ENCODE measurements around the gene IQSEC2. TPM values are rescaled to one million over a fixed set of nuclear protein-coding genes. Genes with fewer than 3 reads are reported as not detected.

Gene IQSEC2
- total and polyA plus RNA-seq, 4 experiments from 2014 or later = 0.12 to 1.5 (median 0.91) TPM

GRCh38 chrX:53320543-53321229 lies 39.3 kb upstream of the IQSEC2 start:
- Histone ChIP-seq H3K9me3 (ENCODE audit: control insufficient read depth in 1 of 2, low read length in 2 of 2) (no peaks in the 10 kb centered on the region), H3K4me1 (ENCODE audit: insufficient read depth, low read length) (peaks cover 16% of the 10 kb centered on the region), H3K27ac (ENCODE audit: low read depth, low read length) (no peak overlapping the region), H3K27me3 (ENCODE audit: insufficient read depth, low read length) (peaks cover 8% of the 10 kb centered on the region), H3K36me3 (ENCODE audit: insufficient read depth, low read length) (no peaks in the 10 kb centered on the region), H3K4me3 (ENCODE audit: low read length in 2 of 2) (peak overlapping the region in 1 of 2 donors; percentile 49)
- ChIA-PET POLR2A (ENCODE audit: partially characterized antibody) (interaction anchor here (1.3 kb wide), 1 partner anchor 102 kb away, joined by 4 read pairs; the partner anchor contains the start of genes RIBC1 and SMC1A), CTCF (ENCODE audit: partially characterized antibody) (interaction anchor here (0.6 to 5.0 kb wide), 5 partner anchors 8 to 162 kb away, joined by 3 to 40 read pairs (median 4); no protein-coding TSS in a partner anchor)
- DNase-seq = peak in 2 of 5 donors; percentile 11 to 18
- H3K9me3 Mint-ChIP-seq = peaks cover 0 to 2% (median 0%) of the 10 kb centered on the region in 8 donors
- peaks cover 20 to 28% of the 10 kb centered on the region in 2 donors for H3K27me3 Mint-ChIP-seq
- intact Hi-C loops (cut with micrococcal nuclease) = no loop called here
- peak overlapping the region in 1 of 7 donors; percentile 36 for H3K27ac Mint-ChIP-seq
- peak overlapping the region in 3 of 8 donors; percentile 21 to 83 (median 25) for H3K4me3 Mint-ChIP-seq
- H3K36me3 Mint-ChIP-seq = peaks cover 0 to 2% of the 10 kb centered on the region in 2 donors
- H3K4me1 Mint-ChIP-seq = peaks cover 12 to 23% (median 17%) of the 10 kb centered on the region in 4 donors

GRCh38 chrX:53319614-53320542 lies 38.5 kb upstream of the IQSEC2 start:
- Histone ChIP-seq H3K27ac (ENCODE audit: low read depth, low read length) (no peak overlapping the region), H3K9me3 (ENCODE audit: control insufficient read depth in 1 of 2, low read length in 2 of 2) (no peaks in the 10 kb centered on the region), H3K27me3 (ENCODE audit: insufficient read depth, low read length) (peaks cover 8% of the 10 kb centered on the region), H3K4me3 (ENCODE audit: low read length in 2 of 2) (peak overlapping the region in 1 of 2 donors; percentile 49), H3K36me3 (ENCODE audit: insufficient read depth, low read length) (no peaks in the 10 kb centered on the region), H3K4me1 (ENCODE audit: insufficient read depth, low read length) (peaks cover 16% of the 10 kb centered on the region)
- CTCF ChIA-PET (ENCODE audit: partially characterized antibody) = interaction anchor here (0.8 to 5.0 kb wide), 8 partner anchors 7 to 162 kb away, joined by 3 to 40 read pairs (median 9); no protein-coding TSS in a partner anchor
- Mint-ChIP-seq H3K27me3 (peaks cover 18 to 25% of the 10 kb centered on the region in 2 donors), H3K27ac (peak overlapping the region in 1 of 7 donors; percentile 79), H3K36me3 (peaks cover 0 to 2% of the 10 kb centered on the region in 2 donors), H3K9me3 (peaks cover 0 to 2% (median 0%) of the 10 kb centered on the region in 8 donors), H3K4me3 (peak overlapping the region; percentile 73 to 85 (median 82)), H3K4me1 (peaks cover 12 to 23% (median 17%) of the 10 kb centered on the region in 4 donors)
- intact Hi-C loops (cut with micrococcal nuclease) = loop anchor here (5.0 kb wide), 1 partner anchor 1737 kb away; no protein-coding TSS in a partner anchor
- POLR2A ChIA-PET (ENCODE audit: partially characterized antibody) = interaction anchor here (1.3 kb wide), 1 partner anchor 103 kb away, joined by 4 read pairs; the partner anchor contains the start of genes RIBC1 and SMC1A
- DNase-seq = no peak

GRCh38 chrX:53318766-53319353 lies 37.5 kb upstream of the IQSEC2 start:
- H3K36me3 ChIP-seq (ENCODE audit: insufficient read depth, low read length) = no peaks in the 10 kb centered on the region
- DNase-seq = no peak
- H3K36me3 Mint-ChIP-seq = peaks cover 0 to 2% of the 10 kb centered on the region in 2 donors
- H3K4me1 ChIP-seq (ENCODE audit: insufficient read depth, low read length) = peaks cover 16% of the 10 kb centered on the region
- H3K4me3 Mint-ChIP-seq = peak overlapping the region in 6 of 8 donors; percentile 17 to 83 (median 72)
- intact Hi-C loops (cut with micrococcal nuclease) = loop anchor here (5.0 kb wide), 1 partner anchor 1738 kb away; no protein-coding TSS in a partner anchor
- H3K4me3 ChIP-seq (ENCODE audit: low read length in 2 of 2) = no peak overlapping the region
- no peak overlapping the region for H3K27ac Mint-ChIP-seq
- peaks cover 12 to 23% (median 17%) of the 10 kb centered on the region in 4 donors for H3K4me1 Mint-ChIP-seq
- peaks cover 8% of the 10 kb centered on the region for H3K27me3 ChIP-seq (ENCODE audit: insufficient read depth, low read length)
- ChIA-PET CTCF (ENCODE audit: partially characterized antibody) (interaction anchor here (0.8 to 5.0 kb wide), 10 partner anchors 8 to 164 kb away, joined by 3 to 40 read pairs (median 8); no protein-coding TSS in a partner anchor), POLR2A (ENCODE audit: partially characterized antibody) (no interaction called here)
- H3K27ac ChIP-seq (ENCODE audit: low read depth, low read length) = no peak overlapping the region
- peaks cover 0 to 2% (median 0%) of the 10 kb centered on the region in 8 donors for H3K9me3 Mint-ChIP-seq
- H3K27me3 Mint-ChIP-seq = peaks cover 19 to 20% of the 10 kb centered on the region in 2 donors
- H3K9me3 ChIP-seq (ENCODE audit: control insufficient read depth in 1 of 2, low read length in 2 of 2) = no peaks in the 10 kb centered on the region

- Mint-ChIP-seq H3K4me1 (peaks cover 12 to 28% (median 17%) of the 10 kb centered on the region in 4 donors), H3K27me3 (peaks cover 16 to 20% of the 10 kb centered on the region in 2 donors), H3K4me3 (peak overlapping the region in 3 of 8 donors; percentile 46 to 65 (median 50)), H3K36me3 (peaks cover 0 to 2% of the 10 kb centered on the region in 2 donors), H3K9me3 (no peaks in the 10 kb centered on the region), H3K27ac (no peak overlapping the region)
- CTCF ChIA-PET (ENCODE audit: partially characterized antibody) = interaction anchor here (0.6 to 5.0 kb wide), 22 partner anchors 10 to 222 kb away, joined by 3 to 40 read pairs (median 4); partner anchors contain the start of genes RIBC1 and SMC1A
- Histone ChIP-seq H3K27me3 (ENCODE audit: insufficient read depth, low read length) (peaks cover 8% of the 10 kb centered on the region), H3K9me3 (ENCODE audit: control insufficient read depth in 1 of 2, low read length in 2 of 2) (no peaks in the 10 kb centered on the region), H3K4me1 (ENCODE audit: insufficient read depth, low read length) (peaks cover 16% of the 10 kb centered on the region), H3K27ac (ENCODE audit: low read depth, low read length) (no peak overlapping the region), H3K36me3 (ENCODE audit: insufficient read depth, low read length) (no peaks in the 10 kb centered on the region), H3K4me3 (ENCODE audit: low read length in 2 of 2) (no peak overlapping the region)
- POLR2A ChIA-PET (ENCODE audit: partially characterized antibody) = interaction anchor here (1.7 kb wide), 1 partner anchor 30 kb away, joined by 4 read pairs; no protein-coding TSS in a partner anchor
- peak; percentile 64 to 74 (median 70) for DNase-seq
- intact Hi-C loops (cut with micrococcal nuclease) = loop anchor here (1.0 to 5.0 kb wide), 4 partner anchors 119 to 1740 kb away; no protein-coding TSS in a partner anchor
Observed at GRCh38 chrX:53317365-53318069, 36.1 kb upstream of the IQSEC2 start.

GRCh38 chrX:53316860-53317237 lies 35.5 kb upstream of the IQSEC2 start:
- POLR2A ChIA-PET (ENCODE audit: partially characterized antibody) = interaction anchor here (1.7 kb wide), 1 partner anchor 29 kb away, joined by 4 read pairs; no protein-coding TSS in a partner anchor
- peaks cover 8 to 22% (median 14%) of the 10 kb centered on the region in 4 donors for H3K4me1 Mint-ChIP-seq
- no peaks in the 10 kb centered on the region for H3K9me3 Mint-ChIP-seq
- no peak for DNase-seq
- intact Hi-C loops (cut with micrococcal nuclease) = loop anchor here (1.0 to 5.0 kb wide), 4 partner anchors 119 to 1740 kb away; no protein-coding TSS in a partner anchor
- Histone ChIP-seq H3K27ac (ENCODE audit: low read depth, low read length) (no peak overlapping the region), H3K9me3 (ENCODE audit: control insufficient read depth in 1 of 2, low read length in 2 of 2) (no peaks in the 10 kb centered on the region), H3K4me3 (ENCODE audit: low read length in 2 of 2) (no peak overlapping the region), H3K36me3 (ENCODE audit: insufficient read depth, low read length) (no peaks in the 10 kb centered on the region), H3K27me3 (ENCODE audit: insufficient read depth, low read length) (peaks cover 5% of the 10 kb centered on the region), H3K4me1 (ENCODE audit: insufficient read depth, low read length) (peaks cover 16% of the 10 kb centered on the region)
- no peak overlapping the region for H3K4me3 Mint-ChIP-seq
- CTCF ChIA-PET (ENCODE audit: partially characterized antibody) = interaction anchor here (0.7 to 5.0 kb wide), 16 partner anchors 10 to 171 kb away, joined by 3 to 40 read pairs (median 4); partner anchors contain the start of genes RIBC1 and SMC1A
- peaks cover 0 to 2% of the 10 kb centered on the region in 2 donors for H3K36me3 Mint-ChIP-seq
- H3K27me3 Mint-ChIP-seq = peaks cover 13 to 16% of the 10 kb centered on the region in 2 donors
- no peak overlapping the region for H3K27ac Mint-ChIP-seq

Data from CD4-positive, alpha-beta memory T cell (primary cell).